Thoracic aorta (tissue), 2 donors: ENCODE data around the gene TRAK1. TPM values are rescaled to one million over a fixed set of nuclear protein-coding genes. Genes with fewer than 3 reads are reported as not detected.

Experiments used
- ATAC-seq: fragments of 150-250 bp; one replicate; pipeline ENCODE4 v1.8.0; 2017; ENCODE audit warnings: low read depth; ENCODE audit not compliant: insufficient number of reproducible peaks, low FRiP score
- DNase-seq: peaks from one replicate; pipeline ENCODE4 v3.0.0-alpha.2; 2020; ENCODE audit warnings: low spot score
- H3K27ac ChIP-seq, 2 donors: fragments of 200-600 bp; sonication (generic); 1 replicate in 1 of 2; 2 replicates in 1 of 2; pipeline ENCODE4 v1.5.1; 2016; ENCODE audit warnings: mild to moderate bottlenecking in 2 of 2, moderate library complexity in 2 of 2
- H3K27me3 ChIP-seq: fragments of 200-600 bp; sonication (generic); replicated peaks from 2 replicates; pipeline ENCODE4 v1.6.0; 2016; ENCODE audit warnings: mild to moderate bottlenecking; ENCODE audit not compliant: insufficient read depth
- H3K36me3 ChIP-seq: fragments of 200-600 bp; sonication (generic); one replicate; pipeline ENCODE4 v1.5.1; 2016
- H3K4me1 ChIP-seq, 2 donors: fragments of 200-600 bp; sonication (generic); 1 replicate in 1 of 2; 2 replicates in 1 of 2; pipeline versions ENCODE4 v1.5.1 to v1.6.0; 2016; ENCODE audit warnings: low read depth in 2 of 2, mild to moderate bottlenecking in 1 of 2; ENCODE audit not compliant: control insufficient read depth in 1 of 2
- H3K4me3 ChIP-seq: fragments of 200-600 bp; sonication (generic); 2 replicates; pipeline ENCODE4 v1.5.1; 2016; ENCODE audit warnings: mild to moderate bottlenecking
- H3K9me3 ChIP-seq: fragments of 200-600 bp; sonication (generic); 2 replicates; pipeline ENCODE4 v1.5.1; 2016
- CTCF ChIP-seq: fragments of 200-600 bp; sonication (generic); IDR thresholded peaks from one replicate; pipeline ENCODE4 v1.5.1; 2019; ENCODE audit warnings: antibody characterized with exemption
- total RNA-seq, 2 donors: library from RNA; depleted of rRNA; stranded (reverse); fragments of >200 nt; gene quantifications; one replicate each; pipeline versions ENCODE4 v1.1.0 to v1.2.3, GENCODE V29; 2016

TRAK1 gene
- total RNA-seq, 2 donors from 2014 or later: 35.1 to 36.0 TPM

- DNase-seq (no peak), ATAC-seq (no peak)
- no peaks in the 10 kb centered on the region for H3K27me3 ChIP-seq
- H3K27ac ChIP-seq: no peak overlapping the region
- H3K9me3 ChIP-seq: no peaks in the 10 kb centered on the region
- no peaks in the 10 kb centered on the region for H3K36me3 ChIP-seq
- TF ChIP-seq CTCF: no peak
- H3K4me1 ChIP-seq: peaks cover 25 to 30% of the 10 kb centered on the region in 2 donors
- no peak overlapping the region for H3K4me3 ChIP-seq
Measured at GRCh38 chr3:42084586-42084985, 6.6 kb upstream of the TRAK1 start.

- no peak overlapping the region for H3K27ac ChIP-seq
- no peaks in the 10 kb centered on the region for H3K27me3 ChIP-seq
Measured at GRCh38 chr3:42085641-42086376, 5.3 kb upstream of the TRAK1 start.

GRCh38 chr3:42088803-42089530 is 2.2 kb upstream of the TRAK1 start:
- Histone ChIP-seq H3K27ac (no peak overlapping the region), H3K36me3 (no peaks in the 10 kb centered on the region), H3K4me3 (no peak overlapping the region), H3K4me1 (peaks cover 5 to 24% of the 10 kb centered on the region in 2 donors), H3K27me3 (no peaks in the 10 kb centered on the region), H3K9me3 (no peaks in the 10 kb centered on the region)
- TF ChIP-seq CTCF: no peak
- DNase-seq: no peak
- no peak for ATAC-seq

More at GRCh38 chr3:42085641-42086376, 5.3 kb upstream of the TRAK1 start:
- Histone ChIP-seq H3K4me1 (peaks cover 13 to 22% of the 10 kb centered on the region in 2 donors), H3K4me3 (no peak overlapping the region), H3K36me3 (no peaks in the 10 kb centered on the region), H3K9me3 (no peaks in the 10 kb centered on the region)
- ATAC-seq: no peak
- no peak for DNase-seq
- no peak for TF ChIP-seq CTCF

DNA sequence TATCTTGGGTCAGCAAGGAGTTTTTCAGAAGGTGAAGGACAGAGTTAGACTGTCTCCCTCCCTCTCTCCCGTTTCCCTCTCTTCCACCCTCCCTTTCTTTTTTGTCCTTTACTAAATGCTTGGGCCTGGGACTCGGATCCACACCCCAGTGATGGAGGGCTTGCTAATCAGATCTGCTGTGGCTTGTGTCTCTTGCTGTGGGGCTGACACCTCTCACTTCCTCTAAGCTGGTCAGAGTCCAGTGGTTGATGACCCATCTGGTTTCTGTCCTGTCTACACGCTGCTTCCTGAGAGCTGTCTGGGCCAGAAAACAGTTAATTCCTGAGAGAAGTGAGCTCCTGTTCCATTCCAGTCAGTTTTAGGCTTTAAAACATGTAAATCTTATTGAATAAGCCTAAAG is 849 bp downstream of the TRAK1 start:
- H3K9me3 ChIP-seq: no peaks in the 10 kb centered on the region
- ATAC-seq (no peak), DNase-seq (no peak)
- H3K27me3 ChIP-seq: no peaks in the 10 kb centered on the region
- peaks cover 6 to 35% of the 10 kb centered on the region in 2 donors for H3K4me1 ChIP-seq
- peak overlapping the region; percentile 51 for H3K4me3 ChIP-seq
- TF ChIP-seq CTCF: no peak
- H3K27ac ChIP-seq: peak overlapping the region in 1 of 2 donors; percentile 55
- H3K36me3 ChIP-seq: no peaks in the 10 kb centered on the region

- no peak for DNase-seq
- Histone ChIP-seq H3K4me1 (peaks cover 11 to 55% of the 10 kb centered on the region in 2 donors), H3K27me3 (no peaks in the 10 kb centered on the region), H3K36me3 (no peaks in the 10 kb centered on the region), H3K9me3 (no peaks in the 10 kb centered on the region), H3K4me3 (no peak overlapping the region), H3K27ac (no peak overlapping the region)
- TF ChIP-seq CTCF: no peak
- ATAC-seq: no peak
Measured at GRCh38 chr3:42094128-42094527, 3.0 kb downstream of the TRAK1 start.
